T1000 (cell line): Measurements from ENCODE around the gene TCF7L2.
"Not testable (repeated sequence)": the region's sequence is repeated elsewhere in the genome, so short reads cannot be mapped to it uniquely, and the experiment has no call there.

ENCODE experiments used
- DNase-seq: peaks from one replicate; lab custom pipeline; 2025; ENCODE audit warnings: mixed read lengths; lab: John Stamatoyannopoulos, UW

Gene TCF7L2

DNA sequence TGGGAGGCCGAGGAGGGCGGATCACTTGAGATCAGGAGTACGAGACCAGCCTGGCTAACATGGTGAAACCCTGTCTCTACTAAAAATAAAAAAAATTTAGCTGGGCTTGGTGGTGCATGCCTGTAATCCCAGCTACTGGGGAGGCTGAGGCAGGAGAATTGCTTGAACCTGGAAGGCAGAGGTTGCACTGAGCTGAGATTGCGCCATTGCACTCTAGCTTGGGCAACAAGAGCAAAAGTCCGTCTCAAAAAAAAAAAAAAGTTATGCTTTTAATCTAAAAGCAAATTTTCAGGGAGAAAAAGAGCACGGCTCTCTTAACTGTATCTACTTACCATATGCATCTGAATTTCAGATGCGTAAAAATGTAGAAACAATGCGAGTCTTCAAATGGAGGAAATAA lies 116.1 kb downstream of the TCF7L2 start:
- not testable (repeated sequence) for DNase-seq

DNA sequence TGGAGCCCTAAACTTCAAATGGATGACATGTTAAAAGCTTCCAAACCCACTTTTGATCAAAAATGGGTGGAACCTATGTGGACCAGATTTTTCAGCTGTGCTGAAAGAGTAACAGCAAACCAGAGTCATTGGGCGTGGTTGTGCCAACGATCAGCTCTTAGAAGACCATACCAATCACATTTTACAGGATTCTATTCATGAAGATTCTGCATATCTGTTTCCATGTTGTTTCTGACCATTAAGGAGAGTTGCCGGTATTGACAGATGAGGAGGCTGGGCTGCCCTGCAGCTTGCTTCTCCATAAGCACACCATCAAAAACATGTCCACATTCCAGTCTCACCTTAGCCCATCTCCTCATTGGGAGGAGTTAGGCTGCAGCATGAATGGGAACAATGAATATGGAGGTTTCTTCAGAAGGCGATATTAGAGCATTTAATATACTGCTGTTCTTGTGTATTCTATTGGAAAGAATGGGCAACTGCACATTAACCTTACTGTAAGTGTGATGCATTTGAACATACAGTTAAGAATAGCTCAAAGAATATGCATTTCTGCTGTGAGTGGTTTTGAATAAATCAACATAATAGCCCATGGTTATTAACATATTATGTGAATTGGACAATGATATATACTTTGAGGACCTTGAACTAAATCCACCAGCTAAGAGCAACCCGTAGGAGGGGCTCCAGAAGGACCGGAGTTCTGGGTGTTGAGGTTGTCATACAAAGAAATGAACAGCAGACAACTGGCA lies 116.7 kb downstream of the TCF7L2 start:
- no peak for DNase-seq

DNA sequence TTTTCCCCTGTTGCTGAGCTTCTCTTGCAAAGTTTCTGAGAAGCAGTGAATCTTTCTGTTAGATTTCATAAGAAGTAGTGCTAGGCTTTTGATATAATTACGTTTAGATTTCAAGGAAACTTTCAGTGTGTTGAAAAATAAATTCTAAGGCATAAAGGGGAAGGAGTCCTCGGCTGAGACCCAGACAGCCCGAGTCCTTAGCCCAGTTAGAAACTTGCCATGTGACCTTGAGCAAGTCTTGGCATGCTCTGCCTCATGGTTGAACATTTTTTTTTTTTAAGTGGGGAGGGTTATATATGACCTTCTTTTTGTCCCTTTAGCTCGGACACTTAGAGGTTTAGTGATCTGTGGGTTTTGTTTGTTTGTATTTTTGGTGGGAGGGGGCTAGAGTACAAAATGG lies 117.5 kb downstream of the TCF7L2 start:
- no peak for DNase-seq

DNA sequence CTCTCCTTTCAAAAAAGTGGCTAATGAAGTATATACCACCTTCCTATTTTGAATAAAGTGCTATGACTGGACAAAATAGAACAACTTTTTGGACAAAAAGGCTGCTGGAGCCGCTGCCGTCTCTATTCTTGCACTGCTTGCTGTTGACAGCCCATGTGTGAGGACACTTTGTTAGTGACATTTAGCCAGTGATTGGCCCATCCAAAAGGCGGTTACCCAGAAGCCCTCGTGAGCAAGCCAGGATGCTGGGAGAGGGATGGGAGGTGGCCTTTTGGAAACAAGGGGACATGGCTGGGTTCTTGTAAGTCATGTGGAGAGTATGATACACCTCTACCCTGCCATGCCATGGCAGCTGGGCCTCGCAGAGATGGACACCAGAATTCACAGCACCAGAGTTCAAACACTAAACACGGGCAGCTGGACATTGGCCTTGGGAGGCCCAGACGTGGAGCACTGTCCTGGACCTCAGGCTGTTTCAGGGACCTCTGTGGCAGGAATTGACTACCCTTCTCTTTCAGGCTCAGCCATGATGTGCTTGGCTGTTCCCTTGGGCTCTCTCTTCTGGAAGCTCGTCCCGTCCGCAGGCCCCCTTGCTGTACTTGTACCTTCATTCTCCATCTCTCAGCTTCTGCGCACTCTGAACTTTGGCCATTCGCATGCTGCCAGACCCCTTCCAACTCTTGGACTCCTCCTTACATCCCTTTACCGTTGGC lies 118.3 kb downstream of the TCF7L2 start:
- no peak for DNase-seq

DNA sequence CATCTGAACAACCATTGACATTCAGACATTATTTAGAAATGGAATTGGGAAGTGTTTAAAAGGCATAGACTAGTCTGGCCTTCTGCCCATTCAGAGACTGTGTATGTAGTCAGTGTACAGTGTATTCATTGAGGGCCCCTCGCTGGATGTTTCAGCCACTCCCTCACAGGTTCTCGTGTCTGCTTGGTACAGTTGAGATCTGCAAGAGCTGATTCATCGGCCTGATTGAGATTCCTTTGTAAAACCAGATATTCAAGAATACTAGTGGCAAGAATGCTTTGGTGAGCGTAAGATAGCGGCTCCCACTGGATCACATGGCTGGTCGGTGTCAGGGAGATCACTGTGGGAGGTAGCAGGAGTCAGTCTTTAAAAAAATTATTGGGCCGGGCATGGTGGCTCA lies 119.5 kb downstream of the TCF7L2 start:
- DNase-seq: no peak

DNA sequence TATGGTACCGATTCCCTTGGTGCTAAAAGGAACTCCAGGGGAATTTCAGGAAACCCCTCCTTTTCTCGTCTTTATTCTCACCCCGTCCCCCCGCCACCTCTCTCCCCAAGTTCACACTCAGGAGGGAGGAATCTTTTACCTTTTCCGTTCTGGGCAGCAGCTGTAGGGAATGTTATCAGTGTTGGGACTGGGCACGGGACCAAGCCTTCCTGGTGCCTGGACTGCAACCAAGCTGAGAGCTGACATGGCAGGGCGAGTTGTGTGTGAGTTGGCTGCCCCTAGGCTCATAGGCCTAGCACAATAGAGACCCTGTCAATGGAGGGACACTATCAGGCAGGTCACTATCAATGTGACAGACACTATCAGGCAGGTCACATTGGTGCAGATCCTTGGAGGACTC lies 121.4 kb downstream of the TCF7L2 start:
- DNase-seq: no peak

DNA sequence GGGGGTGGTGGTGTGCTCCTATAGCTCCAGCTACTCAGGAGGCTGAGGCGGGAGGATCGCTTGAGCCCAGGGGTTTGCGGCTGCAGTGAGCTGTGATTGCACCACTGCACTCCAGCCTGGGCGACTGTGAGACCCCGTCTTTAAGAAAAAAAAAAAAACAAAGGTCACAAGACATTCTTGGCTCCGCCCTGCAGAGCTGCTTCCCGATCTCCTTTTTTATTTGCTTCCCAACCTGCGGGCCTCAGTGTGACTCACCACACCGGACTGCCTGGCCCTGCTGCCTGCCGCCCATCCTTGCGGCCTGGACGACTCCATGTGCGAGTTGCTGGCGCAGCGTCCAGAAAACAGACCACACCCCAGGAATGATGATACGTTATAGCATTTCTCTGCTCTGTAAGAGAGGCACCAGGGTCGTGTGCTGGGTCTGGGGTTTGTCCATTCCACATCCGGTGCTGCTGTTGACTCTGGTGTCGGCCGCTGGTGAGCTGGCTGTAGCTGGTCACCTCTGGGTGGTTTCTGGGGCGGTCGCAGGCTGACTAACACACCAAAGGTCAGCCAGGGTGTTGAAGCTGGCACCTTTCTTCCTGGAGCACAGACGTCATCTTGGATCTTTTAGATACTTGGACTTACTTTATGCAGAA lies 123.6 kb downstream of the TCF7L2 start:
- DNase-seq: peak; percentile 84

DNA sequence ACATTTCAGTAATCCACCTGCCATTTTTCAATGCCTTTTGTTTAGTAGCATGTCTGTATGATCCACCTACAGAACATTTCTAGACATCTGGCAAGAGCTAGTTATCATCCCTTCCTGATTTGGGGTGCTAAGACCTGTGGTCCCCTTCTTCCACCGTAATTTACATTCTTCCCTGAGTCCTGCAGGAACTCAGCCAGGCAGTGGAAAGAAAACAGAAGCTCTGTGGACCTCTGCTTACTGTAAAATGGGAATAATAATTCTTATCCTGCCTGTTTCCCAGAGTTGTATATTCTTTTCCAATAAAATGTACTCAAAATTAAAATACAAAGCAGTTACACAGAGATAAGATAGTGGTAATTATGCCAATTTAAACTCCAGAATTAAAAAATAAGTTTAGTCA lies 126.9 kb downstream of the TCF7L2 start:
- no peak for DNase-seq

DNA sequence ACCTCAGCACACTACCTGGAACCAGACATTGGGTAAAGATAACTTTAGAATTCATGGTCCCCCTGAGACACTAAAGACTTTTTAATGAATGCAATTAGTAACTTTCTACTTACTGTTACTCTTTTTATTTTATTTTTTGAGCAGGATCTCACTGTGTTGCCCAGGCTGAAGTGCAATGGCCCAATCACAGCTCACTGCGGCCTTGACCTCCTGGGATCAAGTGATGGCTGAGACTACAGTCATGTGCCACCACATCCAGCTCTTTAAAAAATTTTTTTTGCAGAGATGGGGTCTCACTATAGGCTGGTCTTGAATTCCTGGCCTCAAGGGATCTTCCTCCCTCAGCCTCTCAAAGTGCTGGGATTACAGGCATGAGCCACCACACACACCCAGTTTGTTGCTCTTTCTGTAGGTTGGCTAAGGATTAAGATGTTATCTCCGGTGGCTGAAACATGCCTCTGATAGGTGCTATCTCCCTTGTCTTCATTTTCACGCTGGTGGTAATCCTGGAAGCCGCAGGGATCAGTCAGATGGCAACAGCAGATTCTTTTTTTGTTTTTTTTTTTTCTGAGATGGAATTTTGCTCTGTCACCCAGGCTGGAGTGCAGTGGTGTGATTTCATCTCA lies 128.3 kb downstream of the TCF7L2 start:
- no peak for DNase-seq

DNA sequence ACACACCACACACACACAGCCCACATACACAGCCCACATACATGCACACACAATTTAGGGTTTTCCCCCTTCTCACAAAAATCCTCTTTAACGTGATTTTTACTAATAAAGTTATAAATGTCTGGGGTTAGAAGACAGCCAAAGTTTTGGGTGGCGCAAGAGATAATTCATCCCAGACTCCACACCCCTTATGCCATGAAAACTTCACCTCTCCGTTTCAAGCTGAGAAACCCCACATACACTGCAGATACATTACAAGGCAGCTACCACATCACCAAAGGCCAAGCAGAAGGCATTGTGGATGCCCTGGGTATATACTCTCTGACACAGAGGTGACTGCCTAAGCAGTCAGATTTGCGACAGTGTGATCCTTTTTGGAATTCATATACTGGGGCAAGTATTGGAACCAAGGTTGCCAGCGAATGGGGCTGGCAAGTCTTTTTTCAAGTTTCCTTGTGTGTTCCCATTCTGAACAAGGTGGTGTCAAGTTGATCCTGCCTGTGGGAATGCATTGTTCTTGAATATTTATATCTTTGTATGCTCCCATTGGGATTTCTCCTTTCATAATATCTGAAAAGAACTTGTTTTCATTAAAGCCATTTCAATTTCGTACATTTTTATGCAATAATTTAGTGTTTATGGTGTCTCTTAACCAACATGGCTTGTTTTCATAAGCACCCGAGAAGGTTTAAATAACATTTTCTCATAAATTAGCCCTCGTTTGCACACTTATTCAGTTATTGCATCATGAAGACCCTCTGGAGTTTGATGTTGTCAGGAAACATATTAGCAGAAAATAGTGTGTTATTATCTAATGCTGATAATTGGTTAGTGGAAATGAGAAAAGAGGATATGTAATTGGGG lies 130.2 kb downstream of the TCF7L2 start:
- DNase-seq: no peak

DNA sequence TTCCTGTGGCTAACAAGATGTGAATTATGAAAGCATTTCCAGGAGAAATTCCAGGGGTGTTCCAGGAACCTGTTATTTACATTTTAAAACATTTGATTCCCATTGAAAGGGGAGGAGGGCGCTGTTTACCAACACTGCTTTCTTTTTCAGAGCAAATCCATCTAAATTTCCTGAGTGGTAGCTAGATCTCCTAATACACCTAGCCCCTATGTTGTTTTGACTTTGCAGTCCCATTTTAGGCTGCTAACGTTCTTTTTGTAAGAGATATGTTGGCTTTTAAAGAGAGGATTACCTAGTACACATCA lies 130.8 kb downstream of the TCF7L2 start:
- no peak for DNase-seq

DNA sequence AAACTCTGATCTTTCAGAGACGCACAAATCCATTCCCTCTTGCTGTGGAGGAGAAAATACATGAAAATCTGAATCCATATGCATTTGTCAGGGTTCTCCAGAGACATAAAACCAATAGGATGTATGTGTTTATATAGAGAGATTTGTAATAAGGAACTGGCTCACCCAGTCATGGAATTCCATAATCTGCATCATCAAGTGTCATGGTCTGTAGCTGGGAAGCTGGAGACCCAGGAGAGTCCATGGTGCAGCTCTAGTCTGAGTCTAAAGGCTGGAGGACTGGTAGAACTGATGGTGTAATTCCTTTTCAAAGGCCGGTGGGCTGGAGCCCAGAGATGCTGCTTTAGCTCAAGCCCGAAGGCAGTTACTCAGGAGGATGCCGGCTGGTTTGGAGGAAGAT lies 134.0 kb downstream of the TCF7L2 start:
- DNase-seq: no peak

DNA sequence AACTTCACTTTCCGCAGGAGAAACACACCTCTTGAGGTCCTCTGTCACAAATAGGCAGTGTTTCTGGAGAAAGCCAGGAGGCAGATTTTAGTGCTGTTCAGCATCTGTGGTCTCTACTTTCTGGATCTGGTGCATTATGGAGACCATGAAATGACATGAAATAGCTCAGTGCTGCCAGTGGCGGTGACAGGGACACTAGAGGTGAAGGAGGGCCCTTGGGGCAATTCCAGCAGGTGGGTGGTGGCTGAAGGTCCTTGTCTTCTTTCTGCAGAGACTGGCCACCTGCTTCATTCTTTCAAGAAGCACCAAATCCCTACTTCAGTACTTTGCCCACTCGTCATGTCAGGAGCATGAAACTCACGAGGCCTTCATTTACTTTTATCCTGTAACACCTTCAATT lies 135.7 kb downstream of the TCF7L2 start:
- DNase-seq: no peak

DNA sequence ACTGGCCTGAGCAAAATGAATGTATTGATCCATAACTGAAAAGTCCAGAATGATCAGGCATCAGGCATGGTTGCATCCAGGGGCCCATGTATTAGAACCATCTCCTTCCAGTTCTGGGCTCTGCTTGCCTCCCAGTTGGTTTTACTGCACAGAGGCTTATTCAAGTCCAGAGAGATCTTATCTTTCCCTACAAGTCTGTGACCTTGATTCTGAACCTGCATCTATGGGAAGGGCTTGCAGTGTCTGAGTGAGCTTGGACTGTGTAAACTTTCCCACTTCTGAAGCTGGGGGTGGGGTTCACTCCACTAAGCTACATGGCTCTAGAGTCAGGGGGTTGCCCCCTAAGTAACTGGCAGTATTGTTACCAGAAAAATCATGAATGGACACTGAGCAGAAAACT lies 136.2 kb downstream of the TCF7L2 start:
- DNase-seq: no peak

DNA sequence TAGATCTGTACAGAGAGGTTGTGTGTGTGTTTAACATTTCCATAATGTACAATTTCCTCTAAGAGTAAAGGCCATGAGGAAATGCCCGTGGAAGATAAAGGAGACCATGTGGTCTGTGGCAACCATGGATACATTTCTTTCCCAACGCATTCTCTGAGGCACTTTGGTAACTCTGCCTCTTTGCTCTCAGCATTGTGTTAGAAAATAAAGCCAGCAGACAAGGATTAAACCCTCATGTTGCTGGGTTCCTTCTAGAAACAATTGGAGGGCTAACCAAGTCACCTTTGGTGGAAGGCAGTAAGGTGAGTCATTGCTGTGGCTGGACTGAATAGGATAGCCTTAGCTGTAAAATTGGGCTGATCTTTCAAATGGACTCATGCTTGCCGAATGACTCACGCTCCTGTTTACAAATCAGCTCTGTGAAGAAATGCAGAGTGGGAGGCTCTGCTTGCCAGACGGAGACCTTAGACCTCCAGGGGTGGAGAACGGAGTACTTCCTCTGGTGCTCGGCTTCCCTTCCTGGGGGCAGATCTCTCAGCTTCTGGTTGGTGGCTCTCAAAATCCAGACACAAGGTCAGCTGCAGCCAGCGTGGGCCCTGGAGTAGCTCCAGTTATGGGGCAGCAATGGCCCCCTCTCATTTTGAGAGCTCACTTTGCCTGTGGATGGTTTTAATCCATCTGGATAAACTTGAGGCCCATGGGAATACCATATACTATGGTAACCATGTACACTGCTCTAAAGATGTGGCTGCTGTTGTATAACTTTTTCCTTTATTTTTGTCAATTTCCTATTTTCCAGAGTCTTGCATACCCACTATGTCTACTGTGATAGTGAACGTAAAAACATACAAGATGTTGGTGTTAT lies 137.3 kb downstream of the TCF7L2 start:
- DNase-seq: peak; percentile 69

DNA sequence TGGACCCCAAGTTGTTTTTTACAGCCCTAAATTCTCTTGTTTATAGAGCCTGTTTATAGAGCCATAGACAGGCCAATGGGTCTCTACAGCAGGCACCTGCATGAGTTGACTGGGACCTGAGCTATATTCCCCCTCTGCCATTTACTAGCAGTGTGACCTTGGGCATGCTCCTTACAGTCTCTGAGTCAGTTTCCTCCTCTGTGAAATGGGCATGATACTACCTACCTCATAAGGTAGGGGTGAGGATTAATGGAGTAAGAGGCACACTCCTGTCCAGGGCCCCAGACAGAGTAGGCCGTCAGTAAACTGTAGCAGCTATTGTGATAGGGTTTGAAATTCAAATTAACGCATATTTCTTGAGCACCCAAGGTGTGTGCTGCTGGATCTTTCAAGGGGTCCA lies 138.1 kb downstream of the TCF7L2 start:
- no peak for DNase-seq

DNA sequence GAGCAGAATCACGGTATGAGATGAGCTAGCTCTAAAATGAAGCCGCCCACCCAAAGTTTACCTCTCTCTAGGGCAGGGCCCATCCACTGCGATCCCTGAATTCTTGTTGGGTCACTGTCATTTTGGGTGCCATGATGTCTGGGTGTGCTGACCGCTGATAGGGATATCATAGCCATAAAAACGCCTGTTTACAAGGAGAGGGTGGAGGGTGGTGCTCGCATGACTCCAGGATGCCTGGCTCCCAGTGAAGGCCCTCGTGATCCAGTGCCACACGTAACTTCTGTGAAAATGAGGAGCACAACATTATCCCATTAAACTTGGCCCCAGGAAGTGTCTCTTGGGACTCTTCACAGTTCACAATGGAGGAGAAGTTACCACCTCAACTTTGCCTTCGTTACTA lies 139.5 kb downstream of the TCF7L2 start:
- no peak for DNase-seq

DNA sequence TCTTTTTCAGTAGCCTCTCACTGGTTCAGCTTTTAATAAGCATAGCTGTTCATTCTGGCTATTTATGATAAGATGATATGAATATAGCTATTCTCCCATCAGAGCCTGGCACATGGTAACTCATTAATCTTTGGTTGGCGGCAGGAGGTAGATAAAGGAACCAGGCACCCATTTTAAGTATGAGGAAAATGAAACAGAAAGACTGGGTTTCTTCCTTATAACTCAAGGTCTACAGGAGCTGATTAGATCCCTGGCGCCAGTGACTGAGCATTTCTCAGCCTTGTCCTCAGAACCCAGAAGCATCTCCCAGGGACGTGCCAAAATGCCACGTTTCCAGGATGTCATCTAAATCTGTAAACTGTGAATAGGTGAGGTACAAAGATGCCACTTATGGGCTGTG lies 141.9 kb downstream of the TCF7L2 start:
- DNase-seq: no peak

DNA sequence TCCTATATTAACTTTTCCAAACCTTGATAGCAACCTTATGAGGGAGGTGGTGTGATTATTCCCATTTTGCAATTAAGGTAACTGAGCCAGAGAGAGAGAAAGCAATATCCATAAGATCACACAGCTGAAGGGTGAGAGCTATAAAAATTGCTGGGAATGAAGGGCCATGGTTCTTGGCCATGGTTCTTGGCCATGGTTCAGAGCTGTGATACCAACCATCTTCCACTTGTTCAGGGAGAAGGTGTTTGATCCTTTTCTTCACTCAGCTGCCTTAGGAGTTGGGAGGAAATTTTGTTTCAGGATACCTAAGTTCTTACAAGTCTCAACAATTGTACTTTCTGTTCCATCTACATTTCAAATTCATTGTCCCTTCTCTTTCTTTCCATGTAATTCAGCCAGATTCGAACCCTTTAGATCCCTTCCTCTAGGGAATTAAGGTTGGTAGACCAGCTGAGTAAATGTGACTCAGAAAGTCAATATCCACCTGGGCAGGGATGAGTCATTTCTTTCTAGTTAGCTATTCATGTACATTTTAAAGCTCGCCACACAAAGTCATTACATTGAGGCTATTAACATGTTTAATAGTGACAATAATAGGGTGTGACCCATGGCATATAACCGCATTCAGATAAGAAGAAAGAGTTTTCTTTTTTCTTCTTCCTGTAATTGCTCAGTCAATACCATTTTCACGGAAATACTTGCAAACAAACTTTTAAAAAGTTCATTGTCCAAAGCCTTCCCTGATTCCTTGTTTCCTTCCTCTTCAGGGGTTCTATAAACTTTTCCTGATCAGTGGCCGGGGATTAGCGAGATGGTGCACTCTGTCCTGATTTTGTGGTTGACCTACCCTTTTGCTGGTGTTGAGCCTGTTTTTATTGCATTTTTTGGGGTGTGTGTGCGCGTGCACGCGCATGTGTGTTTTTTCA lies 143.4 kb downstream of the TCF7L2 start:
- DNase-seq: no peak

DNA sequence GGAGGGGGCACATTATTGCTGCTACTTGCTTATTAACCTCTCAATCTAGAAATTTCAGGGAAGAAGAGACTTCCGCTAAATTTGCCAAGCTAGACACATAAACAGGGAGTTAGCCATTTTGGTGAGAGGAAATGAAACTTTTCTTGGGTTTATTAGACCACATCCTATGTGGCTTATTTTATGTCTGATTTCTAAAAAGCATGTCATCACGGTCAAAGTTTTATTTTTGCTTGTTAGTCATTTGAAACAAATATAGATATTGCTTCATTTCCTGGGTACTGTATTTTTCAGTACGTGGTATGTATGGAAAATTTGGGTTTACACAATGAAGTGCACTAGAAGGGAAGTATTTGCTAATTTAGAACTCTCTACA lies 144.1 kb downstream of the TCF7L2 start:
- no peak for DNase-seq
